Activated CD8-positive, alpha-beta memory T cell treated with anti-CD3 and anti-CD28 coated beads for 1 hour (primary cell): ENCODE measurements around the gene KCNMB1.
A peak's percentile ranks its signal among the peaks of the same experiment; 100 is the strongest.

Experiments
- DNase-seq, 2 donors: peaks; one replicate each; pipeline ENCODE4 v3.0.0-alpha.2; 2020; ENCODE audit warnings: low read depth in 1 of 2; ENCODE audit errors: extremely low read depth in 1 of 2

The KCNMB1 gene, protein sequence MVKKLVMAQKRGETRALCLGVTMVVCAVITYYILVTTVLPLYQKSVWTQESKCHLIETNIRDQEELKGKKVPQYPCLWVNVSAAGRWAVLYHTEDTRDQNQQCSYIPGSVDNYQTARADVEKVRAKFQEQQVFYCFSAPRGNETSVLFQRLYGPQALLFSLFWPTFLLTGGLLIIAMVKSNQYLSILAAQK

DNA sequence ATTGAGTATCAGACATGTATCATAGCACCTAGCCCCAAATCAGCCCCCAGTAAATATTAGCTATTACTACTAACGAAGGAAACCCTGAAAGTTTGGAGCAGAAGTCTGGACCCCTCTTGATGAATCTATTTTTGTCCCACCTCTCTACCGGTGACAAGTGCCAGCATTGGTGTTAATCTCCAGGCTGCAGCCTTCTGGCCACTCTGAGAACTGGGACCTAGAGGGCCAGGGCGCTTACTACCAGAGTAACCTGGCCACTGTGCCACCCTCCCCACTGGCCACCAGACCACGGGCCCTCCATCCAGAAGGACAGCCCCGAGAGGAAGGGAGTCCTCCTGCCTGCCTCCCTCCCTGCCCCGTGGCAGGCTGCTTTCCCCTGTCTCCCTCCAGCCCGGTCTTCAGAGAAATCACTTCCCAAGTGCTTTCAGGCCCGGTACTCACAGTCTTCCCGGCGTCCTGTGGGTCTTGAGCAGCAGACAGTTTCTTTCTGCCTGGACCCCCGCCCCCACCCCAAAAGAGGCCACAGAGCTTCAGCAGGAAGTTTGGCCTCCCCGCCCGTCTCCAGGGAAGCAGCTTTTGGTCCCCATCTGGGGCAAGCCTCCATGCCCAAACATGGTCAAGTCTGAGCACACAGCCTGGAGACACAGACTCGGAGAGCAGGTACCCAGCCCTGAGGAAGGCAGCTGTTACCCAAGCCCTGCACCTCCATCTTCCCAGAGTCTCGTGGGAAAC, at the start of gene KCNMB1:
KCNMB1 (minus strand) TSS at position 550 of the 732 bp plus-strand sequence. CDS start 3,920 bp downstream, outside the sequence.
- DNase-seq: no peak

DNA sequence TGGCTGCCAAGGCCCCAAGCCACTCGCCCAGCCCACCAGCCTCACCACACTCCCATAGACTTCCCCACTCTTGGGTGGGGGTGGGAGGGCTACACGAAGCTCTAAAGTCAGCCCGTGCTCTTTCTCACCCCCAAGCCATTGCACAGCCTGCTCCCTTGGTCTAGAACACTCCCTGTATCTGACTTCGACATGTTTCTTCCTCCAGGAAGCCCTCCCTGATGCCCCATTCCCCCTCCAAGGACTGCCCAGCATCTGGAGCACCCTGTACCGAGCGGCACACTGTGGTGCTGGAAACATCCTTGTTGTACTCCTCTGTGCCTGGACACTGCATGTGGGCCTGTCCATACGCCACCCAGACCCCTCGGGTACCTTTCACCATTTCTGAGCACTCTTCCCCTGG, 49.4 kb upstream of the KCNMB1 start:
- no peak for DNase-seq

DNA sequence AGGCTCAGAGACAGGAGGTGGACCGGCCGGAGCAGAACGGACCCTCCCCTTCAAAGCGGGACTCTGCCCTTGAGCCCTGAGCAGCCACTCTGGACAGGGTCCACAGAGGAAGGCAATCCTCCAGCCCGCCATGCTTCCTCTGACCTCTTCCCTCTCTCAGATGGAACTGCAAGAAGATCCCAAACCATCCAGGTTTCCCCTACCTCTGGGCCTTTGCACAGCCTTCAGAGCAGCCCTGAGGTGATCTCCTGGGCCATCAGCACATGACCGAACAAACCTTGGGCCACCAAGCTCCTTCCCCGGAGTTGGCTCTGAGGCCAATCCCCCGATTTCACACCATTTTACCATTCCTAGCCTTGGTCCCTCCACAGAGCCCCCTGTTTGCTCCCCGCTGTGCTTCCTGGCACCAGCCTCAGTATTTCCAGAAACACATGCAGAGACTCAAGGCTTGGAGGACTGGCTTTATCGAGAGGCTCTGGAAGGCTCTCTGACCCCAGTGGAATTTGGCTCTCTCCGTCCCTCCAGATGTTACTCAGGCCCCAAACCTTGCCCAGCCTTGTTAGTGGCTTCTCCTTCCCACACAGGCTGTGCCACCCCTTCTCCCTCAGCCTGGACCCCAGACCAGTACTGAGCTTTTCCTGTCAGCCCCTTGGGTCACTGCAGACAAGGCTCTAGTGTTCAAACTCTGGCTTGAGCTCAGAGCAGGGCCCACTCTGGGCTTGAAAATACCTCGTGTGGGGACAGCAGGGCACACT, 48.6 kb upstream of the KCNMB1 start:
- no peak for DNase-seq

- DNase-seq: no peak
Observed at GRCh38 chr5:170436335-170436734, 47.2 kb upstream of the KCNMB1 start.

GRCh38 chr5:170434966-170435605, 45.9 kb upstream of the KCNMB1 start:
- DNase-seq: peak in 1 of 2 donors; percentile 42

- no peak for DNase-seq
Observed at GRCh38 chr5:170432669-170433068, 43.5 kb upstream of the KCNMB1 start.

DNA sequence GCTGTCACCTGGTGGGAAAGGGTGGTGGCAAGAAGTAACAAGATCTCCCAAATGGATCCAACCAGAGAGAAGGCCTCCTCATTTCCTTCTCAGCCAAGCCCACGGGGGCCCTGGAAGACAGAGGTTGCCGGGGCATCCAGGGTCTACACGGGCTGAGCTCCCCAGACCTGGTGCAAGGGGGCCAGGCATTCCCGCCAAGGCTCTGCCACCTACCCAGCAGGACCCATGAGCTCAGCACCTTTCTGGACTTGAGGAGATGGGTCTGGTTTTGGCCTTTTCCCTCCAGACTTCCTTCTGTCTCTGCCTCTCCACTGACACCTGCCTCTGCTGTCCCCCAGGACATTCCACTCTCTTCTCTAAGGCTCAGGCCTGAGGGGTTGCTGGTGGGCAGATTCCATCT, 42.4 kb upstream of the KCNMB1 start:
- no peak for DNase-seq

DNA sequence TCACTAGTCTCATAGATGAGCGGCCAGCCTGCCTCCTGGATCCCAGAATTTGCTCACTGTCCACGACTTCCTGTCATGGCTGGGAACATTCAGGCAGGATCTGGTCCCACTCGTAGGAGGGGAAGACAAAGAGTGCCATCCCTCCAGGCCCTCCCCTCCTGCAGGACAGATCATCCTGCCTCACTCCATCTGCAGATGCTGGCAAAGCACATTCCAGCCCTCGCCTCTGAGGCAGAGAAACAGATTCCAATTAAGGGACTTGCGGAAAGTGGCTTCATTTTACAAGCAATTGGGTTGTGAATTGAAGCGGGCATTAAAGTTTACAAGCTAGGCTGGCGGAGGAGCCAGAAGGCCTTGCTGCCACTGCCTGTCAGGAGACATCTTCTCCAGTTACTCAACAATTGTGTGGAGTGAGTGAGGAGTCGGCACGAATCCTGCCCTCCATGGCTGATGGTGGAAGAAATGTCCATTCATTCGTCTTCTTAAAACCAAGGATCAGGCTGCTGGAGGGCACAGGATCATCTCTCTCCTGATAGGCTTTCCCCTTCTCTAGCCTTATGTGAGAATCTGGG, 41.8 kb upstream of the KCNMB1 start:
- DNase-seq: no peak

DNA sequence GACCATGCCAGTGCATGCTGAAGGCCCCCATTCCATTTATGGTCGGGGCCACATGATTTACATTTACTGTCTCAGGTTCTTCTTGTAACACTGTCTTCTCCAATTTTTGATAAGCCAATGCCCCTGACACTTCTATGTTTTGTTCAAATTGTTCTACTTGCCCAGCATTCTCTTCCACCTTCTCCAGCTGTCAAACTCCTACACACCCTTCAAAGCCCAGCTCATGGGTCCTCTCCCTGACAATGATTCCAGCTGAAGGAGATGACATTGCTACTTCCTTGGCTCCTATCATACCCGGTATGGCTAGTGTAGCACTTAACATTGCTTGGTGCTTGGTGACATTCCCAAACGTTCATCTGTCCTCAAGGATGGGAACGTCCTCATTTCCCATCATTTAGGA, 41.1 kb upstream of the KCNMB1 start:
- no peak for DNase-seq

- DNase-seq: no peak
Observed at GRCh38 chr5:170429014-170429413, 39.8 kb upstream of the KCNMB1 start.

DNA sequence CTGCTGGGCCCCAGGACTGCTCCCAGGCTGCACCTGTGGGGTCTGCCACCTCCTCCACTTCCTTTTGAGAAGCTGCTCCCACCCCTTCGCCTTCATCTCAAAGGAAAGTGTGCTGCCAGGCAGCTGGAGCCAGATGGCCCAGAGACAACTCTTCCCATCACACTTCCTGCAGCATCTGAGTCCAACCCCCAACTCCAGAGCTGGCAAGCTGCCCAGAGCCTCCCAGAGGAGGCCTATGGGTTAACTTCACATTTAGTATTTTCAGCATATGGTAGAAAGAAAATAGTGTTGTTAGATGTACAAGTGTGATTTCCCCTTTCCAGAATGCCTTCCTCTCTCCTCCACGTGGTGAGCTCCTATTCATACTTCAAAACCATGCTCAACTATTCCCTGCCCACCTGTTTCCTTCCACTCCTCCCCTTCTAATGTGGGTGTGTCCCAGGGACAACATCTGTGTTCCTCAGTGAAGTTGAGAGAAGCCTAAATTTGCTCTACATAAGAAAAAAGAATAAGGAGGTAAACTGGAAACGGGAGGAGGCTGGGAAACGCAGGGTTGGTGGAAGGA, 38.6 kb upstream of the KCNMB1 start:
- no peak for DNase-seq

DNA sequence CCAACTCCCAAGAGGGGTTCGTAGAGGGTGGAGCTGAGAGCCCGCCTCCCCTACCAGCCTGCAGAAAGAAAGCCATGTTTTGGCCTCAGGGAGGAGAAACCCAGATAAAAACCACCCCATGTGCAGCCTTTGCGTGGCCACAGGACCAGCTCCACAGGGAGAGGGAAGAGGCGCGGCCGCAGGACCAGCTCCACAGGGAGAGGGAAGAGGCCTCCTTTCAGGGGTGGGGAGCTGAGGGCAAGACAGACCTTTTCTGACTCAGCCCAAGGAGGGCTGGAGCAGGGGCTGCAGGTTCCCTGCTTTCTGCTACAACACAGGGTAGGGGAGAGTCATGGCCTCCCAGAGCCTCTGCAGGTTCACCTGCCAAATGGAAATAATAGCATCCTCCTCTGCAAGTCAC, 37.6 kb upstream of the KCNMB1 start:
- no peak for DNase-seq

GRCh38 chr5:170426149-170426767, 37.1 kb upstream of the KCNMB1 start:
- no peak for DNase-seq

DNA sequence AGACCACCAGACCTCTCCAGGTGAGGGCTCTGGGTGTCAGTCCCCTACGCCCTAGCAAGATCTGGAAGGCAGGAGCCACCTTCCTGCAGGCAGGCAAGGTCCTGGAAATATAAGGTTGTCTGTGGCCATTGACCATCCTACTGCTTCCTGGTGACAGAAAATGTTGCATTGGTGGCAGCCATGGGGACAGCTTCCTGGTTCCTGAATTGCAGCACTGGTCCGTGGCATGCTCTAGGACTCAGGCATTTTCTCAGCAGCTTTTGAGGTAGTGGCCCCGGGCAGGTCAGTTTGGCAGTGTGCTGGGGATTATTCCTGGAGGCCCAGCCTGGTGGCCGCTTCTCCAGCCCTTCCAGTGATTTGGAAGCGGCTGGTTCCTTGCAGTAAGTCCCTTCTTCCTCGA, 36.6 kb upstream of the KCNMB1 start:
- no peak for DNase-seq

DNA sequence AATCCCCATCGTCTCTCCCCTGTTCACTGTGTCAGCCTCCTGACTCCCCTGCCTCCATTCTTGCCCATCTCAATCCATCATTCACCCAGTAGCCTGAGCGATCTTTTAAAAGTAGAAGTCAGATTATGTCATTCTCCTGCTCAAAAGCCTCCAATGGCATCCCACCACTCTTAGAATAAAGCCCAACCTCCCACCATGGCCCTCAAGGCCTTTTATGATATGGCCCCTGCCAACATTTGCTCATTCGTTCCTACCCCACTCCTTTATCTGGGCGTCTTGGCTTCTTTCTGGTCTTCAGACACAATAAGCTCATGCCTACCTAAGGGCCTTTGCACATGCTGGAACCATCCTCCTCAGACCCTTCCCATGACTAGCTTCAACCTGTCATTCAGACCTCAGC, 35.5 kb upstream of the KCNMB1 start:
- DNase-seq: no peak

DNA sequence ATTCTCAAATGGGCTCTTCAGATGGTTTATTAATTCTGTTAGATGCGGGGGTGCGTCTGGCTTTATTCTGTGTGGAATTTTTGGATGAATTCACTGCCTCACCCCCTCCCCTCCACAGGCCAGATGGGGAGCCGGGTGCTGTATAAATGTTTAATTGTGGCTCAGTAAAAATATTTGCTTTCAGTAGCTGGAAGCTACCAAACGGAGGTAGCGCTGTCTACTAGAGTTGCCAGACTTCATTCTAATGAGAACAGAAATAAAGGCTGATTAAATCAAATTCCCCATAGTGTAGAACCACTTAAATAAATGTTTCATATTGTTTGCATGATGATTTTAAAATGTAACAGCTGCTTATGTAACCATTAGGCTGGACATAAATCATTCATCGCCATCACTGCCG, 34.5 kb upstream of the KCNMB1 start:
- no peak for DNase-seq

GRCh38 chr5:170421826-170422225, 32.7 kb upstream of the KCNMB1 start:
- DNase-seq: no peak

DNA sequence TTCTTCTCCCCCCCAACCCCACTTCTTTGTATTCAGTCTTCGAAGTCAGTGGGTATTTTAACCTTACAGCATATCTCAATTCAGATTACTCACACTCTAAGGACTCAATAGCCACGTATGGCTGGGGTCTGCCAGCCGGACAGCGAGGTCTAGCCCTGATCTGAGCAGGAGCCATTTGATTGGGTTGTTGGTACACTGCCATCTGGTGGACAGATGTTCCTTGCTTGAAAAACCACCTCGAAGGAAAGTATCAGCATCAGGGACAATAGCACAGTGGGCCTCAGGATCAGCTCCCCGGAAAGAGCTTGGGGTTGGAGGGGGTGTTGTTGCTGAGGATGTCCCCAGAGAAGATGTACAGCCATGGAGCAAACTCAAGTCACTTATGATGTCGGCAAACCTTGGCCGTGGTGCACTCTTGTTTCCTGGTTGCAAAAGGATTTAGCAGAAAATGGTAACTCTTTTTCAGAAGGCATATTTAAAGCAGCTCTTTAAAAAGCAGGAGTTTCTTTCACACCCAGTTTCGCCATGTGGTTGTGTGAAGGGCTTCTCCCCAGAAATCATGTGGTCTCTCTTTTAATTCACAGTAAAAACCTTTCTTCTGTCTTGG, 31.7 kb upstream of the KCNMB1 start:
- peak; percentile 16 to 17 for DNase-seq

DNA sequence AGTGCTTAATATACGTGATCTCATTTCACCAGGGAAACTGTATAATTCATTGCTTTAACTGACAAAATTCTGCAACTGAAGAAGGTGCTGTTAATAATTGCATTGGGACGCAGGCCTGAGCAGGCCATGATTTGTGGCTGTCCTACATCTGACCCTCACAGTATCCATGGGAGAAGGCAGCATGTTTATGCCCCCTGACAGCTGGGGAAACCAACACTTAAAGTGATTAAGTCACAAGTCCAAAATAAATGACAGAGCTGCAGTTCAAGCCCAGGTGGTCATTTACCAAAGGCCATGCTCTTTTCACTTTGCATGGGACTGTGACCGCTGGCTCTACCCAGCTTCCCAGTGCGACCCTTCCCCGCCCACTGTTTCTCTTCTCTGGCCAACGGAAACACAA, 30.5 kb upstream of the KCNMB1 start:
- no peak for DNase-seq

GRCh38 chr5:170418736-170419135, 29.6 kb upstream of the KCNMB1 start:
- DNase-seq: no peak
